Measurements from ENCODE around the gene ENG. TPM values are rescaled to one million over a fixed set of nuclear protein-coding genes. Genes with fewer than 3 reads are reported as not detected.
"Not testable (repeated sequence)": the region's sequence is repeated elsewhere in the genome, so short reads cannot be mapped to it uniquely, and the experiment has no call there.

ENG gene
- total RNA-seq, 4 donors from 2014 or later = 14.0 to 256 (median 50.3) TPM

DNA sequence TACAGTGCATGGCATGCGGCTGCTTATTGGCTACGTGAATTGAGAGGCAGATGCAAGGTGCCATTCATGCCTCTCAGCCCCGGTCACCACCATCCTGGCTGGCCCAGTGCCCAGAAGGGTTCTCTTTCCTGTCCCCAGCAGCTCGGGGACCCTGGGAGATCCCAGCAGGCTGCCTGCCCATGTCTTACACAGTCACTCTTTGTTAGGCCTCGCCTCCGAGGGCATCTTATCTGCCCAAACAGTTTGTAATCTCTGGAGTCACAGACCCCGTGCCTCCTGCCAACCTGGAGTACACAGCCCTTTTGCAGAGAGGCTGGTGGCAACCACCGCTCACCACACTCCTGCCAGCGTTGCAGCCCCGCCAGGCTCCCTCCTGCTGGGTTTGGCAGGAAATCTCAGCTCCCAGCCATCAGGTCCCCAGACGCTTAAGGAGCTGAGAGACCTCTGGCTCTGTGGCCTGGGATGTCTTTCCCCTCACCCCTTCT, 30.0 kb upstream of the ENG start:
- H3K9me3 ChIP-seq = no peaks in the 10 kb centered on the region
- no peaks in the 10 kb centered on the region for H3K36me3 ChIP-seq
- no peaks in the 10 kb centered on the region for H3K27me3 ChIP-seq
- H3K27ac ChIP-seq = peak overlapping the region in 1 of 2 donors; percentile 23
- intact Hi-C loops (cut with DNase I; ENCODE audit: low total_unique reads) = no loop called here
- H3K4me1 ChIP-seq = peaks cover 0 to 5% of the 10 kb centered on the region in 2 donors
- H3K4me3 ChIP-seq = no peak overlapping the region
- TF ChIP-seq POLR2A (IDR thresholded peaks at IDR 0.05) = no peak
- TF ChIP-seq, protein P1, sequence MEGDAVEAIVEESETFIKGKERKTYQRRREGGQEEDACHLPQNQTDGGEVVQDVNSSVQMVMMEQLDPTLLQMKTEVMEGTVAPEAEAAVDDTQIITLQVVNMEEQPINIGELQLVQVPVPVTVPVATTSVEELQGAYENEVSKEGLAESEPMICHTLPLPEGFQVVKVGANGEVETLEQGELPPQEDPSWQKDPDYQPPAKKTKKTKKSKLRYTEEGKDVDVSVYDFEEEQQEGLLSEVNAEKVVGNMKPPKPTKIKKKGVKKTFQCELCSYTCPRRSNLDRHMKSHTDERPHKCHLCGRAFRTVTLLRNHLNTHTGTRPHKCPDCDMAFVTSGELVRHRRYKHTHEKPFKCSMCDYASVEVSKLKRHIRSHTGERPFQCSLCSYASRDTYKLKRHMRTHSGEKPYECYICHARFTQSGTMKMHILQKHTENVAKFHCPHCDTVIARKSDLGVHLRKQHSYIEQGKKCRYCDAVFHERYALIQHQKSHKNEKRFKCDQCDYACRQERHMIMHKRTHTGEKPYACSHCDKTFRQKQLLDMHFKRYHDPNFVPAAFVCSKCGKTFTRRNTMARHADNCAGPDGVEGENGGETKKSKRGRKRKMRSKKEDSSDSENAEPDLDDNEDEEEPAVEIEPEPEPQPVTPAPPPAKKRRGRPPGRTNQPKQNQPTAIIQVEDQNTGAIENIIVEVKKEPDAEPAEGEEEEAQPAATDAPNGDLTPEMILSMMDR (IDR thresholded peaks at IDR 0.05) = no peak
- DNase-seq = peak in 1 of 2 donors; percentile 36

DNA sequence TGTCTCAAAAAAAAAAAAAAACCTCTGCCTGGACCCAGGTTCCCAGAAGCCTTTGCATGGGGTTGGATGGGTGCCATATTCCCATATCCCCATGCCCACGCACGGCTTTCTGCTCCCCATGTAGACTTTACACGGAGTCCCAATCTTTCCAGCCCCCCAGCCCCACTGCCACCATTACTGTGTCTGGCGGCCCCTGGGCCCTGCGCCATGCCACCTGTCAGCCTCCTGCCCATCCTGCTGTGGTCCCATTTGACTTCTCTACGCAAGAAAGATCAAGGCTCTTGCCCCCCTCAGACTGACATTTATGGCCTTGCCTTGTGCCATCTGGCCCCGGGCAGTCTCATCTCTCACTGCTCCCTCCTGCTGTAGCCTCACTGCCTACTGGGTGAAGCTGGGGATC, 29.5 kb upstream of the ENG start:
- TF ChIP-seq, protein P1 (IDR thresholded peaks at IDR 0.05) = no peak
- TF ChIP-seq POLR2A (IDR thresholded peaks at IDR 0.05) = no peak
- Histone ChIP-seq H3K27ac (no peak overlapping the region), H3K4me1 (peaks cover 0 to 5% of the 10 kb centered on the region in 2 donors), H3K27me3 (no peaks in the 10 kb centered on the region), H3K36me3 (no peaks in the 10 kb centered on the region), H3K9me3 (no peaks in the 10 kb centered on the region), H3K4me3 (no peak overlapping the region)
- no peak for DNase-seq
- intact Hi-C loops (cut with DNase I; ENCODE audit: low total_unique reads) = no loop called here

DNA sequence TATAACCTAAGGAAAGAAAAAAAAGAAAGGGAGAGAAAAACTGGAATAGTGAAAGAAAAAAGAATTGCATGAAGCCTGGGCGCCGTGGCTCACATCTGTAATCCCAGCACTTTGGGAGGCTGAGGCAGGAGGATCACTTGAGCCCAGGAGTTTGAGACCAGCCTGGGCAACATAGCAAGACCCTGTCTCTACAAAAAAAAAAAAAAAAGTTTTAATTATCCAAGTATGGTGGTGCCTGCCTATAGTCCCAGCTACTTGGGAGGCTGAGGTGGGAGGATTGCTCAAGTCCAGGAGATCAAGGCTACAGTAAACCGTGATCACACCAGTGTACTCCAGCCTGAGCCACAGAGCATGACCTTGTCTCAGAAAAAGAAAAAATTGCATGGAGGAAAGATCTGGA, 27.3 kb upstream of the ENG start:
- H3K9me3 ChIP-seq; H3K36me3 ChIP-seq; intact Hi-C loops (cut with DNase I; ENCODE audit: low total_unique reads); DNase-seq; H3K4me3 ChIP-seq; H3K27me3 ChIP-seq; H3K27ac ChIP-seq: not testable (repeated sequence)
- peaks cover 0 to 13% of the 10 kb centered on the region in 2 donors for H3K4me1 ChIP-seq

DNA sequence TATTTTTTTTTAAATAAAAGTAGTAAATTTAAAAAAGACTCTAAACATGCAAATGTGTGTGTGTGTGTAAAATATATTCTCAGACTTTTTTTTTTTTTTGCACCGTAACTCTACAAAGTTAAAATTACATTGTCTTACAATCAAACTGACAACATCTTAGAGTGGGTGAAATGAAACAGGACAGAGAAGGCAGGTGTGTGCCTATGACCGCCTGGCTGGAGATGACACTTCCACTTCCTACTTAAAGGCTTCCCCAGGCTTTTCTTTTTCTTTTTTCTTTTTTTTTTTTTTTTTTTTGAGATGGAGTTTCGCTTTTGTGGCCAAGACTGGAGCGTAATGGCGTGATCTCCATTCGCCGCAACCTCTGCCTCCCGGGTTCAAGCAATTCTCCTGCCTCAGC, 25.7 kb upstream of the ENG start:
- Histone ChIP-seq H3K27ac (no peak overlapping the region), H3K4me1 (peaks cover 0 to 20% of the 10 kb centered on the region in 2 donors), H3K4me3 (no peak overlapping the region), H3K9me3 (no peaks in the 10 kb centered on the region), H3K36me3 (no peaks in the 10 kb centered on the region), H3K27me3 (no peaks in the 10 kb centered on the region)
- TF ChIP-seq, protein P1 (IDR thresholded peaks at IDR 0.05) = no peak
- TF ChIP-seq POLR2A (IDR thresholded peaks at IDR 0.05) = no peak
- DNase-seq = no peak
- intact Hi-C loops (cut with DNase I; ENCODE audit: low total_unique reads) = no loop called here

DNA sequence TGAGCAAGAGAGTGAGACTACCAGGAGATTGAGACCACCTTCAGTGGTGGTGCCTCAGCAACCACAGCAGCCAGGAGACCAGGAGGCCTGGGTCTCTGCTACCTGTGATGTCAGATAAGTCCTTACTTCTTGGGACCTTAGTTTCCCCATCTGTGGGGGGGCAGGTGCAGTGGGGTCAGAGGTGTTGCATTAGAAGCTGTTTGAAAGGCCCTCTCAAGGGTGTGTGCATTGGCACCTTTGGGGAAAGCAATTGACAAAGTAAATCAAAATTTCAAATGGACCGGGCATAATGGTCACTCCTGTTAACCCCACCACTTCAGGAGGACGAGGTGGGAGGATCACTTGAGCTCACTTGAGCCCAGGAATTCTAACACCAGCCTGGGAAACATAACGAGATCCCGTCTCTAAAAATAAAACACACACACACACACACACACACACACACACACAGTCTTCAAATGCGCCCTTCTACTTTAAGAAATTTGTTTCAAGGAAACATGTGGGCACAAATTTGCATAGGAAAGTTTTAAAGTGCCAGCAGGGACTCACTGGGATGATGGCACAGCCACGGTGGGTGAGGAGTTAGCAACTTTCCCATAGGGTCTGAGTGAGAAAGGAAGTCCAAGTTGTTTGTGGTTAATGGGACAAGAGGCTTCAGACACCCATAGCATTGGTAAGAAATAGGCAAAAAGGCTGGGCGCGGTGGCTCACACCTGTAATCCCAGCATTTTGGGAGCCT, 24.4 kb upstream of the ENG start:
- no peak overlapping the region for H3K4me3 ChIP-seq
- H3K27ac ChIP-seq = no peak overlapping the region
- no peaks in the 10 kb centered on the region for H3K36me3 ChIP-seq
- TF ChIP-seq, protein P1 (IDR thresholded peaks at IDR 0.05) = no peak
- TF ChIP-seq POLR2A (IDR thresholded peaks at IDR 0.05) = no peak
- intact Hi-C loops (cut with DNase I; ENCODE audit: low total_unique reads) = no loop called here
- H3K9me3 ChIP-seq = no peaks in the 10 kb centered on the region
- no peak for DNase-seq
- H3K4me1 ChIP-seq = peaks cover 0 to 32% of the 10 kb centered on the region in 2 donors
- H3K27me3 ChIP-seq = no peaks in the 10 kb centered on the region
